Cardiac septum (tissue), 1 donor: Measurements from ENCODE around the gene TRPV5. TPM values are rescaled to one million over a fixed set of nuclear protein-coding genes. Genes with fewer than 3 reads are reported as not detected.
A peak's percentile ranks its signal among the peaks of the same experiment; 100 is the strongest.

Source experiments
- DNase-seq: peaks from one replicate; pipeline ENCODE4 v3.0.0-alpha.2; 2020; ENCODE audit warnings: low spot score
- intact Hi-C: fragments of 100-400 bp; cut with DNase I; formaldehyde crosslinking; loops from one replicate; pipeline ENCODE4 v1.14.0; 2022
- total RNA-seq: library from RNA; stranded (reverse); fragmentation: NEBNext Ultra II Directional; extraction: Animal tissue kit (Norgen Biotek cat#: 25700); gene quantifications from one replicate; pipeline ENCODE4 v1.2.1, GENCODE V29; 2021
- donor health status: DM: no; HTN: no; CAD: no.

TRPV5 gene
- total RNA-seq, 1 donor from 2014 or later, result not detected

- DNase-seq, result no peak
- intact Hi-C loops, result no loop called here
Measured at GRCh38 chr7:142942746-142943145, 9.2 kb upstream of the TRPV5 start.

GRCh38 chr7:142941541-142941940 lies 8.0 kb upstream of the TRPV5 start:
- DNase-seq, result no peak
- intact Hi-C loops, result no loop called here

- no peak for DNase-seq
- intact Hi-C loops, result no loop called here
Measured at GRCh38 chr7:142940966-142941535, 7.5 kb upstream of the TRPV5 start.

- DNase-seq, result peak; percentile 56
- intact Hi-C loops, result no loop called here
Measured at GRCh38 chr7:142939226-142939910, 5.8 kb upstream of the TRPV5 start, which contains the start of gene LLCFC1. LLCFC1 (plus strand) TSS chr7:142939484; CDS start chr7:142939622, 138 bp downstream.

GRCh38 chr7:142938611-142939010 lies 5.1 kb upstream of the TRPV5 start:
- DNase-seq, result peak; percentile 22
- intact Hi-C loops, result no loop called here

- DNase-seq, result peak; percentile 41
- intact Hi-C loops, result no loop called here
Measured at GRCh38 chr7:142935941-142936565, 2.5 kb upstream of the TRPV5 start.

- no peak for DNase-seq
- intact Hi-C loops, result no loop called here
Measured at GRCh38 chr7:142934056-142934455, 510 bp upstream of the TRPV5 start.

GRCh38 chr7:142933092-142933475 lies 462 bp downstream of the TRPV5 start:
- DNase-seq, result peak; percentile 57
- intact Hi-C loops, result no loop called here

- peak; percentile 22 for DNase-seq
- intact Hi-C loops, result no loop called here
Measured at GRCh38 chr7:142932386-142933091, 1.0 kb downstream of the TRPV5 start.

- DNase-seq, result no peak
- intact Hi-C loops, result no loop called here
Measured at GRCh38 chr7:142930126-142930730, 3.3 kb downstream of the TRPV5 start.

- no peak for DNase-seq
- intact Hi-C loops, result no loop called here
Measured at GRCh38 chr7:142927949-142928348, 5.6 kb downstream of the TRPV5 start.

- DNase-seq, result no peak
- intact Hi-C loops, result no loop called here
Measured at GRCh38 chr7:142927085-142927745, 6.3 kb downstream of the TRPV5 start.

- intact Hi-C loops, result no loop called here
Measured at GRCh38 chr7:142925413-142925812, 8.1 kb downstream of the TRPV5 start.

GRCh38 chr7:142923391-142923790 lies 10.2 kb downstream of the TRPV5 start:
- intact Hi-C loops, result no loop called here
- DNase-seq, result no peak

More at GRCh38 chr7:142925413-142925812, 8.1 kb downstream of the TRPV5 start:
- DNase-seq, result no peak

- intact Hi-C loops, result no loop called here
- DNase-seq, result no peak
Measured at GRCh38 chr7:142919656-142920055, 13.9 kb downstream of the TRPV5 start.

- intact Hi-C loops, result no loop called here
- no peak for DNase-seq
Measured at GRCh38 chr7:142918901-142919300, 14.6 kb downstream of the TRPV5 start.

GRCh38 chr7:142917447-142917846 lies 16.1 kb downstream of the TRPV5 start:
- no peak for DNase-seq
- intact Hi-C loops, result no loop called here

GRCh38 chr7:142916508-142916907 lies 17.0 kb downstream of the TRPV5 start:
- intact Hi-C loops, result no loop called here
- no peak for DNase-seq

GRCh38 chr7:142915315-142915714 lies 18.2 kb downstream of the TRPV5 start:
- intact Hi-C loops, result no loop called here
- DNase-seq, result no peak
